CD4-positive, alpha-beta T cell treated with Interleukin-17A for 4 hours (primary cell): Measurements from ENCODE around the gene CXADR.

Source experiments
- DNase-seq: peaks from one replicate; pipeline ENCODE4 v3.0.0-alpha.2; 2020; ENCODE audit warnings: mixed read lengths

CXADR gene

DNA sequence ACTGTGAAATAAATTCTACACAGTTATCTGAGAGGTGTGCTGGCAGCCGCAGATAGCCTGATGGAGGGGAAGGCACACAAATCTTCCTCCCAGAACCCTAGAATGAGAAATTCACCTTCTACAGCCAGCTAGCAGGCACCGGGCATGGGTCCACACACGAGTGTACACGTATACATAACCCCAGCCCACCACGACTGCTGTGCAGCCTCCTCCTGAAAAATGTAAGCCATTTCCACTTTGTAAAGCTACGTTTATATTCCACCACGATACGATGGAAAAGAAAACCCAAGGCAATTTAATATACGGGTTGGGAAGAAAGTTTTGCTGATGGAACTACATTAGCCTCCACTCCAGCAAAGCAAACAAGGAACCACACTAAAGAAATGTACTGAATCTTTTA is 98.1 kb downstream of the CXADR start:
- DNase-seq, result peak; percentile 8

DNA sequence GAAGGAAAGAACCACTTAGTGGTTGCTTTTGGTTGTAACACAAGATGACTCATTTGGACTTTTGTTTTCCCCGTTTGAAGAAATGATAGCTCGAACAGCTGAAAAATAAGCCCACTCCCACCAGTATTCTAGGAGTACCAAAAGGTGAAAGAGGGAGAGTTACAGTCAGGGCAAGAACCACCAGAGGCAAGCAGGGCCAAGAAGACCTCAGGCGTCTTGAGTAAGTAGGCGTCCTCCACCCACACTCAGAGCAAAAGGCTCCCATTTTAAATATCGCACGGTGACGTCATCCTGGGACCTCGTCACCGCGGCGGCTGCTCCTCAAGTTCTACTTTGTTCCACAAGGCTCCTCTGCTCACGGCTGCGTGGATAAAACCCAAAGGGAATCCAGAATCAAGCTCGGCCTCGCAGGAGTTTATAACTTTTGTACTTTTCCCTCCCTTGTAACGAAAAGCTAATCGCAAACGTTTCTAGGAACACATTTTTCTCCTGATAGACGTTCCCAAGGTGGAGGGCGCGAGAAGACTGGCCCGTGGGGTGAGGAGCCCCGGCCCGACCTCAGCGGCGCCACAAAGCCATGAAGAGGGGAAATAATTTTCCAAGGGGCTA is 98.7 kb downstream of the CXADR start:
- peak; percentile 82 for DNase-seq

DNA sequence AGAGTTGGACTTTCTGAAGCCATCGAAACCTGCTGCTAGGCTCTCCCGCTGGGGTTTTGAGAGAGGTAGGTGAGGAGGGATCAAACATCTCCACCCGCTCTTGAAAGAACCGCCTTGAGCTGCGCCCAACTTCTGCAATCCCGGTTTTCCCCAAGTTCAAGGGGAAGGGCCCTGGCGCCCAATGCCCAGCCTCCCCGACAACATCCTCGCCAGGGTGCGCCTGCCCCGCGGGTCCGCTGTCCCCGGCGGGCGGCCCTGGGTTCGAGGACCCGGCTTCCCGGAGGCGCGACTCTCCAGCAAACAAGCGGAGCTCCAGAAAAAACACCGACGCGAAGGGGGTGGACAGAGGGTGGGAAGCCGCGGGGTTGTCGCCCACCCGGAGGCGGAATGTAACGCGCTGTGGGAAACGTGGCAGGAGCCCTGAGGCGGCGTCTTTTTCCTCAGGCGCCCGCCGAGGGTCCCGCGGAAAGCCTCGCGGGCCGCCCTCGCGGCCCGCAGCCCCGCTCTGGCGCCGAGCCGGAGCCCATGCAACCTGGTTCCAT is 99.3 kb downstream of the CXADR start:
- peak; percentile 35 for DNase-seq

DNA sequence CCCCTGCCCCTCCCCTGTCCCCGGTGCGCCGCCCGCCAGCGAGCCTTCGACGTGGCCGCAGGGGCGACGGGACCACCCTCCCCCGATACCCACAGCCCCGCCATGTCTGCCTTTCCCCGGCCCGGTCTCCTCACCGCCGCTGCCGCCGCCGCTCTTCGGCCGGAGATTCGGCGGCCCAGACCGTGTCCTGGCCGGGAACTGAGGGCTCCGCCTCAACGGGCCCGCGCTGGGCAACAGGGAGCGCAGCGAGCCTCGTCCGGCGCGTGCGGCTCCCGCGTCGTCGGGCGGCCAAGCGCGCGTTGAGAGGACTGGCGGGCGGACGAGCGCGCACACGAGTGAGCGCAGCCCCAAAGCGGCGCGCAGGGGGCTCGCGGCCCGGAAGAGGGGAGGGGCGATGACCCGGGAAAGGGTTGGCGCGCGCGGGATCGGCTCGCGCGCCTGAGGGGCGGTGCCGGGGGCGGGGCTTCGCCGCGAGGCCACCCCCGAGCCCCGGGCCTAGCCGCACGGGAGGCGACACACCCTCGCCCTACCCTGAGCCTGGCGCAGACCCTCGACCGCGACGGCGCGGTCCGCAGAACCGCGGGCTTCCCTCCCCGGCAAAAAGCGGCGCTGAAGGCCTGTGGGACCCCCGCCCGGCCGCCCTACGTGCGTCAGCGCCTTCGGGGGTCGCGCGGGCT is 99.9 kb downstream of the CXADR start, which contains the start of gene BTG3:
Gene BTG3, minus strand, starts transcription at position 337 of the 677 bp plus-strand sequence. CDS start 3,757 bp downstream, outside the sequence.
- DNase-seq, result peak; percentile 92

DNA sequence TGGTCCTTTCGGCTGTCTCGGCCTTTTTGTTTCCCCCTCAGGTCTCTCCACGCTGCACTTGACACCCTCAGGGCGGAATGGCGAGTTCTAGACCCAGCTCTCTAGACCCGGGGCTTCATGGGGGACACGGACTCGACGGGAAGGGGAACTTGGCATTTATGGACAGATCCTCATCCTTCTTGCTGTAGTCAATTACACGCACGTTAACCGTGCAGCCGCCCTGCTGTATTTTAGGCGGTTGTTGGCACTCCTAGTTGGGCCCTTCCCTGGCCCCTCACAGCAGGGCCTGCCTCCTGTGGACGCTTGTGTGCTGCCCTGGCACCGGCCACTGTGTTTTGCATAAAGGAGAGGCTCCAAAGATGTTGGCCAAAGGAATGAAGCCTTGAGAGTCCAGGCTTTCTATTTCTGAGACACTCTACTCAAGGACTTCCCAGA is 100.4 kb downstream of the CXADR start:
- DNase-seq, result no peak

- DNase-seq, result no peak
Observed at GRCh38 chr21:17616831-17617230, 104.0 kb downstream of the CXADR start.

DNA sequence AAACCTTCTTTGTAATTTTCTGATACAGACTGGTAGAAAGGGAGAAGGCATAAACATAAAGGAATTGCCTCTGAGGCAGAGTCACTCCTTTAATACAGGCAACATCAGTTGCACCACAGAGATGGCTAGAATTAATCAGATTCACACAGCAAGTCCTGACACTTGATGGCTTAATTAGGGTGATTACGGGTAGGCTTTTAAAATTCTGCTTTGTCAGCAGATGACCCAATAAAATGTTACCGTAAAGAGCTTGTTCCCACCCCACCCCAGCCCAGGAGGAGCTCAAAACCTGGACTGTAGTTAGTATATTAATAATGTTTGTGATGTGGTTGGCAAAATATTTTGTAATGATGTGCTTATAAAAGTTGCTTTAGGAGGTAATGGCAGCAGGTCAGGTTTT is 109.2 kb downstream of the CXADR start:
- no peak for DNase-seq

DNA sequence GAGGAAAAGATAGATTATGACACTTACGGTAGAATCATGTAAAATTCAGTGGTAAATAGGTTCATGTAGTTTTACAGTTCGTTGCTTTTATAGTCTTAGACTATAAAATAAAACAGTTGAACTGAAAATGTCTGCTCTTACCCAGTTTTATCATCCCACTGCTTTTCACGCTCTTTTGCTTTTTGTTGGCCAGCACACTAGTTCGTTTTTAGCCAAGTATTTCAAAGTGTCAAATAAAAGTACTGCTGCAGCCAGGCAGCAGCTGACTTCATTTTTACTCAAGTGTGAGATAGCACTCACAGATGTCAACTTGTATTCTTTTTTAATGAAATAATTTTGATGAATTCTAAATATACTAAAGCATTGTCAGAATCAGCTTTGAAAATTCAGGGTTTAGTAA is 118.4 kb downstream of the CXADR start:
- no peak for DNase-seq

DNA sequence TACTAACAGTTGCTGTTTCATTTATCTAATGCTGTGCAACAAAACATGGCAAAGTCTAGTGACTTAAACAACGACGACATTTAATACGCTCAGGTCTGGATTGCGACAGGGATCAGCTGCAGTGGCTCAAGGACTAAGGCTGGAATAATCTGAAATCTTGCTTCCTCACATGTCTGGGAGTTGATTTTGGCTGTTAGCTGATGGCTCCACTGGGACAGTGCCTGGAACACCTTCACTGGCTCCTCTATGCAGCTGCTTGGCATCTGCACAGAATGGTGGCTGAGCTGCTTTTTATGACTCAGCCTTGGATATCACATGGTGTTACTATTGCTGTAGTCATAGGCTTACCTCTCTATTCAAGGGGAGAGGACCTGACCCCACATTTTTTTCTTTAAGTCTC is 123.9 kb downstream of the CXADR start:
- DNase-seq, result no peak

GRCh38 chr21:17640821-17641220 is 128.0 kb downstream of the CXADR start:
- no peak for DNase-seq
